T47D (cell line): ENCODE data around the gene PRR12.

Experiments used
- DNase-seq, 2 experiments: peaks; one replicate each; pipeline versions ENCODE4 v3.0.0 to v3.0.0-alpha.2; 2011 to 2012; ENCODE audit warnings: low read depth in 1 of 2, low spot score in 1 of 2
- JUND ChIP-seq: IDR thresholded peaks from 2 replicates; pipeline ENCODE4 v1.6.1; 2012; ENCODE audit warnings: low read depth
- in situ Hi-C: cut with HindIII; loops from 2 replicates; pipeline ENCODE4 v1.10.0; 2016; ENCODE audit warnings: low sequenced_read_pairs, low pct_unique_long_range_greater_than_20kb

The PRR12 gene

GRCh38 chr19:49555600-49556411 is 35.2 kb upstream of the PRR12 start:
- in situ Hi-C loops, result no loop called here
- no peak for TF ChIP-seq JUND
- peak; percentile 57 to 82 for DNase-seq

DNA sequence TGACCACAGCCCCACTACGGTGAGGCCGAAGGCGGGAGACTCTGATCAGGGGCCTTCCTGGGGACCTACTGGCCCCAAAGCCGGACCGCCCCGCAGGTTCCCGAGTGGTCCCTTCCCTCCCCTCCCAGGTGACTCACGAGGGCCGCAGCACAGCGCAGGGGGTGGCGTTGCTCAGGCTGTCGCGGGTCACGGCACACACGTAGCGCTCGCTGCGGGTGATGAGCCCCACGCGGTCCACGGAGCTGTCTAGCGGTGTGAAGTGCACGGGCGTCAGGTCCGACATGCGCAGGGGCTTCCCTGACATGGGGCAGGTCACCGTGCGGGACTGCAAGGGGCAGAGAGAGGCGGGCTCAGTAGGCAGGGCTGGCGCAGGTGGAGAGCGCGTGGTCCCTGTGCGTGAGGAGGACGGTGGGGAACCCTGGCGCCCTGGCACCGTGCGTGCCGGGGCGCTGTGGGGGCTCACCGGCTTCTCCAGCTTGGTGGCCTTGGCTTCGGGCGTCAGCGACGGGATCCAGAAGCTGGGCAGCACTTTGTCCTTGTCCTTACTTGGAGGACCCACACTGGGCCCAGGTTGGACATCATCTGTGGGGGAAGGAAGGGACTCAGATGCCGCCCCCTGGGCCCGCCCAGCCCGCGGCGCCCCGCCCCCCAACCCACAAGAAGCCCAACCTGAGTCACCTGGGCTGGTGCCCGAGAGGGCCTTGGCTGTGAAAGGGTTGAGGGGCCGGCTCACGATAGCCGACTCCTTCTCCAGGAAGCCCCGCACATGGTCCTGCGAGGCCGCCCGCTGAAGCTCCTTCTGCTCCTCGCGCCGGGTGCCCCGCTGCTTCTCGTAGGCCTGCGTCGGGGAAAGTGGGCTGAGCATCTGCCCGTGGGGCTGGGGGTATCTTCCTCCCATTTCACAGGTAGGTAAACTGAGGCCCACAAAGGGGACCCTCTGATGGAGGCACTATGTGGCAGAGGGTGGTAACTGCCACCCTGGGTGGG is 34.3 kb upstream of the PRR12 start:
- in situ Hi-C loops, result no loop called here
- no peak for DNase-seq
- TF ChIP-seq JUND, result no peak

DNA sequence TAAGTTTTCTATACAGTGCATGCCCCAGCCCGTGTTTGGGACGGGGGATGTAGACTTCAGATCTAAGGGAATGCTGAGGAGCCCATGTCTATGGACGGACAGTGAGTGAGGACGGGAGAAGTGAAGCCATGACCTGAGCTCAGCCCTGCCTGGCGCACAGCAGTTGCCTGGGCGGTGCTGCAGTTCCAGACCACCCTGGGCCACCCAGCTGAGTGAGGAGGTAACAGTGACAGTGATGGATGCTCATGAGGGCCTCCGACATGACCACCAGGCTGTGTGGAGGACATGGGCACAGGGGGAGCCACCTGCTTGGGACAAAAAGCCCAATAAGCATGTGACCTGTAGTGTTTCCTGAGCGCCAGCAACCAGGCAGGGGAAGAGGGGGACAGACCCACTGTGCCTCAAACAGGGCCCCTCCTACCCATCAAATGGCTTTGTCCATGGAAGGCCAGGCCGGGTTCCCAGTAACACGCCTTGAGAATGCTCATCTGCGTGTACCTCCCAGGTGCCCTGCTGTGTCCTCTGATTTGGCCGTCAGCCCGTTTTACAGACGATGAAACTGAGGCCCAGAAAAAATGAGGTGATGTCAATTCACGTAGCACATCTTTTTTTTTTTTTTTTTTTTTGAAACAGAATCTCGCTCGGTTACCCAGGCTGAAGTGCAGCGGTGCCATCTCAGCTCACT is 33.2 kb upstream of the PRR12 start:
- no peak for DNase-seq
- no peak for TF ChIP-seq JUND
- in situ Hi-C loops, result no loop called here

- no peak for DNase-seq
- in situ Hi-C loops, result no loop called here
- TF ChIP-seq JUND, result no peak
Observed at GRCh38 chr19:49558591-49558990, 32.4 kb upstream of the PRR12 start.

DNA sequence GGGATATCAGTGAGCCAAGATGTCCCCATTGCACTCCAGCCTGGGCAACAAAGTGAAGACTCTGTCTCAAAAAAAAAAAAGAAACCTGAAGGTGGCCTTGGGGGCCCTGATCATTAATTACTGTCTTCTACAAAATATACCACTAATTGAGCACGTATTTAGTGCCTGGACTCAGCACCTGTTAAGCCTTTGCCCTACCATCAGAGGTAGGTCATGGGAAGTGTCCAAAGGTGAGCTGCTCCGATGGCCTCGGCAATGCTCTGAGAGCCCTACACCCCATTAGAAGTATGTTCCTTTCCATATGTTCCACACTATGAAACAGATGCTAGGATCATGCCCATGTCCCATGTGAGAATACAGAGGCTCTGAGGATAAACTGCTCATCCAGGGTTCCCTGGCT is 31.5 kb upstream of the PRR12 start:
- no peak for DNase-seq
- in situ Hi-C loops, result no loop called here
- no peak for TF ChIP-seq JUND

- in situ Hi-C loops, result no loop called here
- TF ChIP-seq JUND, result no peak
- no peak for DNase-seq
Observed at GRCh38 chr19:49559928-49560327, 31.1 kb upstream of the PRR12 start.

DNA sequence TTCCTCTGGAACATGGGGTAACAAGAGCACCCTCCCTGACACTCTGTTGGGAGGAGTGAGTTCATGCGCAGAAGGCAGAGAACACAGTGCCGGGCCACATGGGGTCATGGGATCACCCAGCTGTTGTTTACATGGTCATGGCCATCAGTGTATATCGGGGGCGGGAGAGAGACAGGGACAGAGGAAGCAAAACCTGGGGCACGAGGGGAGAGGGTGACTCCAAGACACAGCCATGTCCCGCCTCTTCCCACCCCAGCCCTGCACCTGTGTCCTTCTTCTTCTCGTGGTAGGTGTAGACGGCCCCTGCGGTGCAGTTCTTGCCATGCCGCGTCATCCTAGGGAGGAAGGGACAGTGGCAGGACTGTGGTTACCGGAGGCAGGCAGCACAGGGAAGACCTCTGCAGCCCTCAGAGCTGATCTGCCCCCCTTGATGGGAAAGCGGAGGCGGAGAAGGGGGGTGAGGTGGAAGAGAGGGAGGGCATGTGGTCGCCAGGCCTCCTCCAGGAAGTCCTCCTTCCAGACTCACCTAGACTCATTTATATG is 30.6 kb upstream of the PRR12 start:
- DNase-seq, result no peak
- in situ Hi-C loops, result no loop called here
- no peak for TF ChIP-seq JUND

DNA sequence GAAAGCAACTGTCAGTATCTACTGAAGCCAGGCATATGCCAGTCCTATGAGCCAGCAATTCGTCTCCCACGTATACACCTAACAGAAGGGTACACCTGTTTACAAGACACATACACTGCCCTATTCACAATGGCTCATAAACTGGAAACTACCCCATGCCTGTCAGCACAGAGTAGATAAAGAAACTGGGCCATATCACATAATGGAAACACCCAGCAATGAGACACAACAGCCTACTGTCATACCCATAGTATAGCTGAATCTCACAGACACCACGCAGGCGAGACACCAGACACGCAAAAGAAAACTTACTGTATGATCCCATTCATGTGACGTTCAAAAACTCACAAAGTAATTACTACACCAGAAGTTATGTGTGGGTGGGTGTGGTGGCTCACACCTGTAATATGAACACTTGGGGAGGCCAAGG is 26.4 kb upstream of the PRR12 start:
- no peak for TF ChIP-seq JUND
- in situ Hi-C loops, result no loop called here
- no peak for DNase-seq

DNA sequence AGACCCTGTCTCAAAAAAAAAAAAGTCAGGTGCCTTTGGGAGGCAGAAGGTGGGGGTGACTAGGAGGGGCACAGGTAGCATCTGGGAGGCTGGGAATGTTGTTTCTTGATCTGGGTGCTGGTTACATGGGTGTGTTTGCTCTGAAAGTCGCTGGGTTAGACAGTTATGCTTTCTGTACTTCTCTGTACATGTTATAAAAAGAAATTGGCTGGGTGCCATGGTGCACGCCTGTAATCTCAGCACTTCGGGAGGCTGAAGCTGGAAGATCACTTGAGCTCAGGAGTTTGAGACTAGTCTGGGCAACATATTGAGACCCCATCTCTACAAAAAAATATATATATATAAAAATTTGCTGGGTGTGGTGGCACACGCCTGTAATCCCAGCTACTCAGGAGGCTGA is 25.7 kb upstream of the PRR12 start:
- TF ChIP-seq JUND, result no peak
- in situ Hi-C loops, result no loop called here
- no peak for DNase-seq

DNA sequence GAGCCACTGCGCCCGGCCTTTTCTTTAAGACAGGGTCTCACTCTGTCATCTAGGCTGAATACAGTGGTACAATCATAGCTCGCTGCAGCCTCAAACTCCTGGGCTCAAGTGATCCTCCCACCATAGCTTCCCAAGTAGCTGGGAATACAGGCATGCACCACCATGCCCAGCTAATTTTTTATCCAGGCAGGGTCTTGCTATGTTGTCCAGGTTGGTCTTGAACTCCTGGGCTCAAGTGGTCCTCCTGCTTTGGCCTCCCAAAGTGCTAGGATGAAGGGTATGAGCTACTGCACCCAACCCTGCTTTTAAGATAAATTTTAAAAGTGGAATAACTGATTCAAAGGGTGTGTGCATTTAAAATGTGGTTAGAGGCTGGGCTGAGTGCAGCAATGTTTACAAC is 24.7 kb upstream of the PRR12 start:
- no peak for TF ChIP-seq JUND
- in situ Hi-C loops, result no loop called here
- no peak for DNase-seq

DNA sequence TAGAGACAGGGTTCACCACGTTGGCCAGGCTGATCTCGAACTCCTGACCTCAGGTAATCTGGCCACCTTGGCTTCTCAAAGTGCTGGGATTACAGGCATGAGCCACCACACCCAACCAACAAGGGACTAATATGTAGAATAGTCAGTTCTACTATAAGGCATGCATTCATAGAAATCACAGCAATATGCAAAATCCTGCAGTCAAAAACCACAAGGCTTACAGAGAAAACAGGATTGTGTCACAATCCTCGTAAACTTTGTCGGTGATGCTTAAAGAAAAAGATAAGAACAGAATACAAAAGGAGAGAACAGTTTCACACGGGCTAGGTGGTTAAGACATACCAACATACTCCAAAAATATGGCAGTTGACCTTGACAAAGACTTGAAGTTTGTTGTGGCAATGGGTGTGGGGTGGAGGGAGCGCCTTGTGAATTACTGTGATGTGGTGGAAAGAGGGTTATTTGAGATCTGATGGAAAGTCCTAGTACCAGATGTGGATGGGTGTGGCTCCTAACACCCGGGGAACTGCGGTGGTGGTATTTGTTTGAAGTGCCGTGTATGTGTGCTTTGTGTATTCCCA is 23.0 kb upstream of the PRR12 start:
- in situ Hi-C loops, result no loop called here
- no peak for DNase-seq

More for the DNA sequence above, 23.0 kb upstream of the PRR12 start:
- no peak for TF ChIP-seq JUND
